DOHH2 (cell line): Measurements from ENCODE around the gene FBXL20.
"Not testable (repeated sequence)": the region's sequence is repeated elsewhere in the genome, so short reads cannot be mapped to it uniquely, and the experiment has no call there.

ENCODE experiments used
- EZH2phosphoT487 ChIP-seq: fragments of 200-600 bp; sonication (generic); IDR thresholded peaks from 2 replicates; pipeline ENCODE4 v1.6.1; 2017; ENCODE audit warnings: borderline replicate concordance, mild to moderate bottlenecking, antibody characterized with exemption, low read length, moderate library complexity, mixed read lengths
- TF ChIP-seq, protein P1 (sequence below): fragments of 200-600 bp; sonication (generic); IDR thresholded peaks from one replicate; pipeline ENCODE4 v1.5.1; 2014; ENCODE audit warnings: antibody characterized with exemption, mild to moderate bottlenecking, low read depth, low read length; ENCODE audit not compliant: poor library complexity, severe bottlenecking

DNA sequence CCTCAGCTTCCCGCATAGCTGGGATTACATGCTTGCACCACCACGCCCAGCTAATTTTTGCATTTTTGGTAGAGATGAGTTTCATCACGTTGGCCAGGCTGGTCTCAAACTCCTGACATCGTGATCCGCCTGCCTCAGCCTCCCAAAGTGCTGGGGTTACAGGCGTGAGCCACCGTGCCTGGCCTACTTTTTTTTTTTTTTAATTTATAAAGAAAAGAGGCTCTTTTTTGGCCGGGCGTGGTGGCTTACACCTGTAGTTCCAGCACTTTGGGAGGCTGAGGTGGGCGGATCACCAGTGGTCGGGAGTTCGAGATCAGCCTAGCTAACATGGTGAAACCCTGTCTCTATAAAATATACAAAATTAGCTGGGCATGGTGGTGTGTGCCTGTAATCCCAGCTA lies 151.3 kb downstream of the FBXL20 start:
- TF ChIP-seq, protein P1, sequence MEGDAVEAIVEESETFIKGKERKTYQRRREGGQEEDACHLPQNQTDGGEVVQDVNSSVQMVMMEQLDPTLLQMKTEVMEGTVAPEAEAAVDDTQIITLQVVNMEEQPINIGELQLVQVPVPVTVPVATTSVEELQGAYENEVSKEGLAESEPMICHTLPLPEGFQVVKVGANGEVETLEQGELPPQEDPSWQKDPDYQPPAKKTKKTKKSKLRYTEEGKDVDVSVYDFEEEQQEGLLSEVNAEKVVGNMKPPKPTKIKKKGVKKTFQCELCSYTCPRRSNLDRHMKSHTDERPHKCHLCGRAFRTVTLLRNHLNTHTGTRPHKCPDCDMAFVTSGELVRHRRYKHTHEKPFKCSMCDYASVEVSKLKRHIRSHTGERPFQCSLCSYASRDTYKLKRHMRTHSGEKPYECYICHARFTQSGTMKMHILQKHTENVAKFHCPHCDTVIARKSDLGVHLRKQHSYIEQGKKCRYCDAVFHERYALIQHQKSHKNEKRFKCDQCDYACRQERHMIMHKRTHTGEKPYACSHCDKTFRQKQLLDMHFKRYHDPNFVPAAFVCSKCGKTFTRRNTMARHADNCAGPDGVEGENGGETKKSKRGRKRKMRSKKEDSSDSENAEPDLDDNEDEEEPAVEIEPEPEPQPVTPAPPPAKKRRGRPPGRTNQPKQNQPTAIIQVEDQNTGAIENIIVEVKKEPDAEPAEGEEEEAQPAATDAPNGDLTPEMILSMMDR, result not testable (repeated sequence)
- TF ChIP-seq EZH2phosphoT487, result not testable (repeated sequence)
